ENCODE measurements around the gene AURKAIP1. TPM values are rescaled to one million over a fixed set of nuclear protein-coding genes. Genes with fewer than 3 reads are reported as not detected.

Gene AURKAIP1
- total and polyA plus RNA-seq, 12 donors: 44.2 to 317 (median 161) TPM

- intact Hi-C loops (cut with DNase I): no loop called here
- H3K4me3 ChIP-seq: no peak overlapping the region
- 40 to 68% (median 51%) methylated on average over 1 to 15 of the region's 15 CpGs for WGBS, 4 donors
- H3K27ac ChIP-seq: peak overlapping the region in 2 of 5 donors; percentile 13 to 95
- TF ChIP-seq CTCF (IDR thresholded peaks at IDR 0.05): peak in 5 of 6 experiments; percentile 11 to 40 (median 35)
- TF ChIP-seq POLR2A (IDR thresholded peaks at IDR 0.05): no peak
- peaks cover 0 to 6% of the 10 kb centered on the region in 2 donors for H3K36me3 ChIP-seq (replicated peaks in 1 of 2)
- no peaks in the 10 kb centered on the region for H3K9me3 ChIP-seq (replicated peaks in 1 of 3)
- H3K27me3 ChIP-seq: no peaks in the 10 kb centered on the region
- DNase-seq: peak in 5 of 7 donors; percentile 56 to 71 (median 64)
- H3K4me1 ChIP-seq (replicated peaks in 1 of 2): peaks cover 36 to 43% of the 10 kb centered on the region in 2 donors
Measured at GRCh38 chr1:1344655-1345361, 30.2 kb downstream of the AURKAIP1 start.

- Histone ChIP-seq H3K27ac (peak overlapping the region in 1 of 5 donors; percentile 95), H3K9me3 (replicated peaks in 1 of 3) (no peaks in the 10 kb centered on the region), H3K36me3 (replicated peaks in 1 of 2) (peaks cover 0 to 13% of the 10 kb centered on the region in 2 donors), H3K27me3 (no peaks in the 10 kb centered on the region), H3K4me1 (replicated peaks in 1 of 2) (peaks cover 36 to 43% of the 10 kb centered on the region in 2 donors), H3K4me3 (no peak overlapping the region)
- DNase-seq: no peak
- WGBS, 4 donors: 75 to 88% (median 78%) methylated on average over 8 to 24 of the region's 24 CpGs
- TF ChIP-seq CTCF (IDR thresholded peaks at IDR 0.05): no peak
- TF ChIP-seq POLR2A (IDR thresholded peaks at IDR 0.05): no peak
- intact Hi-C loops (cut with DNase I): no loop called here
Measured at GRCh38 chr1:1343811-1344421, 31.1 kb downstream of the AURKAIP1 start.

- no peak overlapping the region for H3K27ac ChIP-seq
- DNase-seq: no peak
- no peaks in the 10 kb centered on the region for H3K27me3 ChIP-seq
- TF ChIP-seq POLR2A (IDR thresholded peaks at IDR 0.05) (no peak), CTCF (IDR thresholded peaks at IDR 0.05) (no peak)
- no peak overlapping the region for H3K4me3 ChIP-seq
- intact Hi-C loops (cut with DNase I): no loop called here
- H3K4me1 ChIP-seq (replicated peaks in 1 of 2): peaks cover 29 to 36% of the 10 kb centered on the region in 2 donors
- no peaks in the 10 kb centered on the region for H3K9me3 ChIP-seq (replicated peaks in 1 of 3)
- 81 to 86% (median 84%) methylated on average over 10 to 18 of the region's 18 CpGs for WGBS, 4 donors
- H3K36me3 ChIP-seq (replicated peaks in 1 of 2): peaks cover 0 to 25% of the 10 kb centered on the region in 2 donors
Measured at GRCh38 chr1:1342584-1343115, 32.4 kb downstream of the AURKAIP1 start.

GRCh38 chr1:1342061-1342562 lies 32.9 kb downstream of the AURKAIP1 start:
- no peak overlapping the region for H3K4me3 ChIP-seq
- H3K9me3 ChIP-seq (replicated peaks in 1 of 3): no peaks in the 10 kb centered on the region
- no peak for DNase-seq
- H3K36me3 ChIP-seq (replicated peaks in 1 of 2): peaks cover 0 to 25% of the 10 kb centered on the region in 2 donors
- no peaks in the 10 kb centered on the region for H3K27me3 ChIP-seq
- intact Hi-C loops (cut with DNase I): no loop called here
- no peak overlapping the region for H3K27ac ChIP-seq
- 91 to 93% (median 91%) methylated on average over 12 to 28 of the region's 28 CpGs for WGBS, 4 donors
- H3K4me1 ChIP-seq (replicated peaks in 1 of 2): peaks cover 24 to 31% of the 10 kb centered on the region in 2 donors
- TF ChIP-seq POLR2A (IDR thresholded peaks at IDR 0.05): no peak
- no peak for TF ChIP-seq CTCF (IDR thresholded peaks at IDR 0.05)
